Amygdala (tissue), 56 donors: ENCODE results near the gene RGL4.
A peak's percentile ranks its signal among the peaks of the same experiment; 100 is the strongest.

Experiments used
- DNase-seq, 56 donors: peaks; one replicate each; lab custom pipeline; 2025; lab: John Stamatoyannopoulos, UW

Gene RGL4

GRCh38 chr22:23728108-23728507 is 37.3 kb downstream of the RGL4 start:
- peak in 2 of 56 donors; percentile 10 to 21 for DNase-seq

- no peak for DNase-seq
These were observed 46.9 kb downstream of the RGL4 start for GRCh38 chr22:23737696-23738095.

- DNase-seq: peak in 1 of 56 donors; percentile 15
These were observed 51.9 kb downstream of the RGL4 start for GRCh38 chr22:23742505-23743264.

GRCh38 chr22:23743303-23743705 is 52.5 kb downstream of the RGL4 start:
- no peak for DNase-seq

- DNase-seq: no peak
These were observed 53.2 kb downstream of the RGL4 start for GRCh38 chr22:23744001-23744400.

- DNase-seq: no peak
These were observed 53.7 kb downstream of the RGL4 start for GRCh38 chr22:23744485-23744884.

GRCh38 chr22:23745791-23746190 is 55.0 kb downstream of the RGL4 start:
- DNase-seq: no peak
